HCT116 (cell line): ENCODE data around the gene LIMS3.
"Not testable (repeated sequence)": the region's sequence is repeated elsewhere in the genome, so short reads cannot be mapped to it uniquely, and the experiment has no call there.

Experiments
- EZH2 ChIP-seq: fragments of 200-600 bp; sonication (generic); IDR thresholded peaks from 2 replicates; pipeline ENCODE4 v1.6.1; 2017; ENCODE audit warnings: antibody characterized with exemption, mixed run types
- POLR2A ChIP-seq: IDR thresholded peaks from 2 replicates; pipeline ENCODE4 v1.7.0; 2011; ENCODE audit warnings: borderline replicate concordance; ENCODE audit not compliant: insufficient read depth, insufficient read length; ENCODE audit errors: extremely low read depth
- SP1 ChIP-seq: IDR thresholded peaks from 2 replicates; pipeline ENCODE4 v1.6.1; 2012; ENCODE audit warnings: low read depth
- TF ChIP-seq, protein P1 (sequence below), 3 experiments: fragments of 200-600 bp in 1 of 3; sonication (generic) in 1 of 3; IDR thresholded peaks in 2 of 3; conservative IDR thresholded peaks in 1 of 3; 2 replicates each; pipeline ENCODE4 v1.5.1; 2012 to 2017; ENCODE audit warnings: low read depth in 2 of 3, low read length in 2 of 3, antibody characterized with exemption in 1 of 3, borderline replicate concordance in 1 of 3, control low read depth in 1 of 3, mild to moderate bottlenecking in 1 of 3, mixed read lengths in 1 of 3, mixed run types in 1 of 3, moderate library complexity in 1 of 3; ENCODE audit not compliant: insufficient read depth in 1 of 3
- TF ChIP-seq, protein P2 (sequence below): IDR thresholded peaks from 2 replicates; pipeline ENCODE4 v1.6.1; 2012

DNA sequence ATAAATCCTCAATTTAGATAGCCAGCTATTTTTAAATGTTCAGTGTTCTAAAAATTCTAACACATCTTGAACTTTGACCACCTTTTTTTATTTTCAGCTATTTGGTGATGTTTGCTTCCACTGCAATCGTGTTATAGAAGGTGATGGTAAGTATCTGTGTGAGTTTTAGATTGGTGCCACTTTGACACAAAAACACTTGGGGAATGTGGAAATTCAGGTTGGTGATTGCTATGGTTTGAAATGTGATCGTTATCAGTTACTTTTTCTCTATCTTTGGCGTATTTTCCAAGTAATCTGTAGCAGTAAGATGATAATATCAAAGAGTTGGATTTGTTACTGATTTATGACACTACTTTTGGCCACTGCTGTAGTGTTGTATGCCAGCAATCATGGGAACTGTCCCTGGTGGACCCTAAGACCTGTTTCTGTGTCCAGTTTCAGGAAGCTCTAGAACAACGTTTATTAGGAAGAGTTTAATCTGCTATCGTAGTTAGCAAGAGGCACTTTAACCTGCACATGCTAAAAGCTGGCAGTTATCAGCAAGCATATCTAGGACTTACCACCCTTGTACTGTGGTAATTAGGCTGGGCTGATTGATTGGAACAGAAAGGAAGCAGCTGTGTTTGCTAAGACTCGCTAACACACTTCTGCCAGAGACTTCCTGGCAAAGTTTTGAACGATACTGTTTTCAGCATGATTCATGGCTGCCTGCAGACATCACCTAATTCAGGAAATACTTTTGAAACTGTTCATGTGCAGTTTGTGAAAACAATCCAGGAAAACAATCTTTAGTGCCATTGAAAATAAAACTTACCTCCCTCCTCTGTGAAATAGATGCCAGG is 23.3 kb downstream of the LIMS3 start:
- not testable (repeated sequence) for TF ChIP-seq POLR2A, SP1, EZH2
- TF ChIP-seq, protein P1, sequence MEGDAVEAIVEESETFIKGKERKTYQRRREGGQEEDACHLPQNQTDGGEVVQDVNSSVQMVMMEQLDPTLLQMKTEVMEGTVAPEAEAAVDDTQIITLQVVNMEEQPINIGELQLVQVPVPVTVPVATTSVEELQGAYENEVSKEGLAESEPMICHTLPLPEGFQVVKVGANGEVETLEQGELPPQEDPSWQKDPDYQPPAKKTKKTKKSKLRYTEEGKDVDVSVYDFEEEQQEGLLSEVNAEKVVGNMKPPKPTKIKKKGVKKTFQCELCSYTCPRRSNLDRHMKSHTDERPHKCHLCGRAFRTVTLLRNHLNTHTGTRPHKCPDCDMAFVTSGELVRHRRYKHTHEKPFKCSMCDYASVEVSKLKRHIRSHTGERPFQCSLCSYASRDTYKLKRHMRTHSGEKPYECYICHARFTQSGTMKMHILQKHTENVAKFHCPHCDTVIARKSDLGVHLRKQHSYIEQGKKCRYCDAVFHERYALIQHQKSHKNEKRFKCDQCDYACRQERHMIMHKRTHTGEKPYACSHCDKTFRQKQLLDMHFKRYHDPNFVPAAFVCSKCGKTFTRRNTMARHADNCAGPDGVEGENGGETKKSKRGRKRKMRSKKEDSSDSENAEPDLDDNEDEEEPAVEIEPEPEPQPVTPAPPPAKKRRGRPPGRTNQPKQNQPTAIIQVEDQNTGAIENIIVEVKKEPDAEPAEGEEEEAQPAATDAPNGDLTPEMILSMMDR (IDR thresholded peaks at IDR 0.05 in 2 of 3, conservative IDR thresholded peaks at IDR 0.05 in 1 of 3; ENCODE audit: borderline replicate concordance in 1 of 3, insufficient read depth in 1 of 3, low read depth in 2 of 3, low read length in 2 of 3) = not testable (repeated sequence)
- TF ChIP-seq, protein P2, sequence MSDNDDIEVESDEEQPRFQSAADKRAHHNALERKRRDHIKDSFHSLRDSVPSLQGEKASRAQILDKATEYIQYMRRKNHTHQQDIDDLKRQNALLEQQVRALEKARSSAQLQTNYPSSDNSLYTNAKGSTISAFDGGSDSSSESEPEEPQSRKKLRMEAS = not testable (repeated sequence)
